AG04450 (cell line): ENCODE data around the gene POLR2E. TPM values are rescaled to one million over a fixed set of nuclear protein-coding genes. Genes with fewer than 3 reads are reported as not detected.

ENCODE experiments used
- CTCF ChIA-PET: fragments of 300-600, 350-600 bp; formaldehyde crosslinking; extraction: SDS; loops from one replicate; lab custom pipeline; 2022; ENCODE audit warnings: antibody characterized with exemption, inconsistent platforms; lab: Charles Lee
- POLR2A ChIA-PET: fragments of 350-600 bp; formaldehyde crosslinking; extraction: SDS; loops from one replicate; lab custom pipeline; 2021; ENCODE audit warnings: antibody characterized with exemption, inconsistent platforms; lab: Yijun Ruan, JAX
- DNase-seq: peaks from one replicate; pipeline ENCODE4 v3.0.0-alpha.2; 2011; ENCODE audit warnings: low read depth, low spot score
- H3K27ac ChIP-seq: one replicate; pipeline ENCODE4 v1.5.1; 2012; ENCODE audit warnings: low read depth, low read length, control low read depth
- H3K27me3 ChIP-seq: one replicate; pipeline ENCODE4 v1.6.0; 2012; ENCODE audit warnings: low read length; ENCODE audit not compliant: control insufficient read depth, insufficient read depth
- H3K4me3 ChIP-seq: 2 replicates; pipeline ENCODE4 v1.5.1; 2011; ENCODE audit warnings: mild to moderate bottlenecking, low read depth, low read length, control low read depth
- H3K9me3 ChIP-seq: 2 replicates; pipeline ENCODE4 v1.5.1; 2012; ENCODE audit warnings: low read length; ENCODE audit not compliant: control insufficient read depth, insufficient read depth
- polyA plus RNA-seq: library from polyadenylated mRNA; depleted of rRNA; stranded (reverse); fragments of >200 nt; gene quantifications from 2 replicates; pipeline ENCODE4 v1.2.3, GENCODE V29; 2011
- TF ChIP-seq, protein P1 (sequence below): IDR thresholded peaks from 2 replicates; pipeline ENCODE4 v1.5.1; 2011; ENCODE audit warnings: low read depth, low read length, control low read depth, inconsistent platforms

Gene POLR2E
- polyA plus RNA-seq, 1 experiment, result 140 TPM

DNA sequence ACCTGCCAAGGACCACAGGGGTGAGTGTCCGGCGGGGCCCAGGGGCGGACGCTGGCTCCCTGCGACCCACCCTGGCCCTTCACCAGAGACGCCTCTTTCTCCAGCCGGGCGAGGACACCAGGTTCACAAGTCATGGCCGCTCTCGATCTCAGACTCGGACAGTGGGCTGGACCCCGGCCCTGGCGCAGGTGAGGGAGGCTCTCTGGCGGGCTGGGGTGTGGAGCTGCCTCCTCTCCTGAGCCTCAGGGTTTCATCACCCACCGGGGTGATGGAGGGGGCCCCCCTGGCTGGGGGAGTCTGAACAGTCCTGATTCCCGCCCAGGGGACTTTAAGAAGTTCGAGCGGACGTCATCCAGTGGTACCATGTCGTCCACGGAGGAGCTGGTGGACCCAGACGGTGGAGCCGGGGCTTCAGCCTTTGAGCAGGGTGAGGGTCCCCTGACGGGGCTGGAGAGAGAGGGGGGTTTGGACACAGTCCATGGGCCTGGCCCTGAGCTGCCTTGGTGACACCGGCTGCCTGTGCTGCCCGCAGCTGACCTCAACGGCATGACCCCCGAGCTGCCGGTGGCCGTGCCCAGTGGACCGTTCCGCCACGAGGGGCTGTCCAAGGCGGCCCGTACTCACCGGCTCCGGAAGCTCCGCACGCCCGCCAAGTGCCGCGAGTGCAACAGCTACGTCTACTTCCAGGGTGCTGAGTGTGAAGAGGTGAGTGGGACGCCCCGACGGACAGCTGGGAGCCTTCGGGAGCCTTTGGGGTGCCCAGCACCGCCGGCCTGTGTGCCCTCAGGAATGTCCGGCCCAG, 14.6 kb downstream of the POLR2E start:
- ChIA-PET CTCF (no interaction called here), POLR2A (interaction anchor here (0.9 to 1.3 kb wide), 3 partner anchors 22 to 189 kb away, joined by 3 to 5 read pairs (median 3); partner anchors contain the start of genes ABCA7 and CIRBP)
- peaks cover 25% of the 10 kb centered on the region; the same call in 1 of the 2 replicates for H3K9me3 ChIP-seq
- no peaks in the 10 kb centered on the region for H3K27me3 ChIP-seq
- TF ChIP-seq, protein P1, sequence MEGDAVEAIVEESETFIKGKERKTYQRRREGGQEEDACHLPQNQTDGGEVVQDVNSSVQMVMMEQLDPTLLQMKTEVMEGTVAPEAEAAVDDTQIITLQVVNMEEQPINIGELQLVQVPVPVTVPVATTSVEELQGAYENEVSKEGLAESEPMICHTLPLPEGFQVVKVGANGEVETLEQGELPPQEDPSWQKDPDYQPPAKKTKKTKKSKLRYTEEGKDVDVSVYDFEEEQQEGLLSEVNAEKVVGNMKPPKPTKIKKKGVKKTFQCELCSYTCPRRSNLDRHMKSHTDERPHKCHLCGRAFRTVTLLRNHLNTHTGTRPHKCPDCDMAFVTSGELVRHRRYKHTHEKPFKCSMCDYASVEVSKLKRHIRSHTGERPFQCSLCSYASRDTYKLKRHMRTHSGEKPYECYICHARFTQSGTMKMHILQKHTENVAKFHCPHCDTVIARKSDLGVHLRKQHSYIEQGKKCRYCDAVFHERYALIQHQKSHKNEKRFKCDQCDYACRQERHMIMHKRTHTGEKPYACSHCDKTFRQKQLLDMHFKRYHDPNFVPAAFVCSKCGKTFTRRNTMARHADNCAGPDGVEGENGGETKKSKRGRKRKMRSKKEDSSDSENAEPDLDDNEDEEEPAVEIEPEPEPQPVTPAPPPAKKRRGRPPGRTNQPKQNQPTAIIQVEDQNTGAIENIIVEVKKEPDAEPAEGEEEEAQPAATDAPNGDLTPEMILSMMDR, result no peak
- H3K4me3 ChIP-seq, result no peak overlapping the region
- no peak overlapping the region for H3K27ac ChIP-seq
- DNase-seq, result no peak

DNA sequence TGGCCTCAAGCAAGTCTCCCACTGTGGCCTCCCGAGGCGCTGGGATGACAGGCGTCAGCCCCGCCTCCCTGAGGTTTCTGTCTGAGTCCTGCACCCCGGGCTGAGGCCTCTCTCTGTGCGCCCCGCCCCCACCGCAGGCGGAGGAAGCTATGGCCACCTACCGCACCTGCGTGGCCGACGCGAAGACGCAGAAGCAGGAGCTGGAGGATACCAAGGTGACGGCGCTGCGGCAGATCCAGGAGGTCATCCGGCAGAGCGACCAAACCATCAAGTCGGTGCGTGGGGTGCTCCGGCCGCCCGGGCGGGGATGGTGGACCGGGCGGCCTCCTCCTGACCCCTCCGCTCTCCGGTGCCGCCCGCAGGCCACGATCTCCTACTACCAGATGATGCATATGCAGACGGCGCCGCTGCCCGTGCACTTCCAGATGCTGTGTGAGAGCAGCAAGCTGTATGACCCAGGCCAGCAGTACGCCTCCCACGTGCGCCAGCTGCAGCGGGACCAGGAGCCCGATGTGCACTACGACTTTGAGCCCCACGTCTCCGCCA, 15.5 kb downstream of the POLR2E start:
- Histone ChIP-seq H3K9me3 (peaks cover 25% of the 10 kb centered on the region; the same call in 1 of the 2 replicates), H3K27ac (no peak overlapping the region), H3K27me3 (no peaks in the 10 kb centered on the region), H3K4me3 (no peak overlapping the region)
- TF ChIP-seq, protein P1, result no peak
- ChIA-PET CTCF (no interaction called here), POLR2A (no interaction called here)
- DNase-seq, result no peak

DNA sequence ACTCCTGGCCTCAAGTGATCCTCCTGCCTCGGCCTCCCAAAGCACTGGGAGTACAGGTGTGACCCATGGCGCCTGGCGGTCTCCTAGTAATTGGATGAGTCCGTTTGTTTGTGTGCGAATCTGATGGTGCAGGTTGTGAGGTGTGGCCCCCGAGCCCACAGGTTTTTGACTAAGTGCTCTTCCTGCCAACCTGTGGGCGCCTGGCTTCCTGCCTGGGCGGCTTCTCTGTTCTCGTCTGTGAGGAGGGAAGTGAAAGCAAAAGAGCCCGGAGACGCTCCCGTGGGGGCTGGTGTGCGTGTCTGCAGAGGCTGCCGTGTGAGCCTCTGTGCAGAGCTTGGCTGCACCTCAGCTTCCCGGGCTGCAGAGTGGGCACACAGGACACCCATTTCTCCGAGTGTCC, 18.2 kb downstream of the POLR2E start:
- no peak overlapping the region for H3K27ac ChIP-seq
- peaks cover 23% of the 10 kb centered on the region; the same call in 1 of the 2 replicates for H3K9me3 ChIP-seq
- H3K4me3 ChIP-seq, result no peak overlapping the region
- TF ChIP-seq, protein P1, result no peak
- POLR2A ChIA-PET, result interaction anchor here (0.6 to 1.1 kb wide), 3 partner anchors 27 to 192 kb away, joined by 3 to 11 read pairs (median 10); partner anchors contain the start of genes CIRBP and GPX4
- CTCF ChIA-PET, result no interaction called here
- H3K27me3 ChIP-seq, result no peaks in the 10 kb centered on the region
- DNase-seq, result no peak

DNA sequence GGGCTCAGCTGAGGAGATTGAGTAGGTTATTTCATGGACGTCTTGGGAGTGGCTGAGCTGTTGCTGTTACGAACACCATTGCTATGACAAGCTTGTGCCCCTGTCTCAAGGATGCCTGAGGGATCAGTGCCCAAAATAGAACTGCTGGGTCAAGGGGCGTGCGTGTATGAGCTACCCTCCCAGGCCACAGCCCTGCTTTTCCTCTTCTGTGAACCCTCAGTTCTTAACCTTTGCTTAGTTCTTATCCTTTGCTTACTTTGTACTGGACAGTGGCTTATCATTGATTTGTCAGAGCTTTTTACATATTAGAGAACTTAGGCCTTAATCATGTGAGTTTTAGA, 19.2 kb downstream of the POLR2E start:
- CTCF ChIA-PET, result interaction anchor here (1.1 to 1.5 kb wide), 2 partner anchors 8 to 11 kb away, joined by 3 read pairs; no protein-coding TSS in a partner anchor

More for the DNA sequence above, 19.2 kb downstream of the POLR2E start:
- H3K4me3 ChIP-seq, result no peak overlapping the region
- H3K27ac ChIP-seq, result no peak overlapping the region
- H3K9me3 ChIP-seq, result peaks cover 16% of the 10 kb centered on the region; the same call in 1 of the 2 replicates
- no peak for DNase-seq
- TF ChIP-seq, protein P1, result no peak
- H3K27me3 ChIP-seq, result peaks cover under 1% of the 10 kb centered on the region
- POLR2A ChIA-PET, result interaction anchor here (1.0 to 1.1 kb wide), 2 partner anchors 11 to 28 kb away, joined by 3 to 5 read pairs; partner anchors contain the start of gene GPX4
